OCI-LY3 (cell line): ENCODE data around the gene SERPINH1.

Experiments used
- H2AFZ ChIP-seq: fragments of 200-600, 300-600 bp; shearing (Covaris generic); 2 replicates; pipeline ENCODE4 v1.6.0; 2014; ENCODE audit warnings: antibody characterized with exemption, low read depth, low read length
- H3K27ac ChIP-seq: fragments of 200-600, 300-600 bp; sonication (generic); 2 replicates; pipeline ENCODE4 v1.5.1; 2014; ENCODE audit warnings: mild to moderate bottlenecking, low read length, moderate library complexity, mixed read lengths
- H3K27me3 ChIP-seq: fragments of 200-600, 300-600 bp; sonication (generic); 2 replicates; pipeline ENCODE4 v1.6.1; 2014; ENCODE audit warnings: low read depth, low read length, mixed read lengths
- H3K36me3 ChIP-seq: fragments of 200-600, 300-600 bp; sonication (generic); replicated peaks from 2 replicates; pipeline ENCODE3; 2014; ENCODE audit warnings: low read depth, low read length, mixed read lengths
- H3K4me1 ChIP-seq: fragments of 300-600, 200-600 bp; sonication (generic); 2 replicates; pipeline ENCODE4 v1.6.1; 2014; ENCODE audit warnings: low read length, mixed read lengths
- H3K4me2 ChIP-seq: fragments of 200-600, 300-600 bp; sonication (generic); 2 replicates; pipeline ENCODE4 v1.6.1; 2014; ENCODE audit warnings: low read length, mixed read lengths
- H3K4me3 ChIP-seq: fragments of 300-600, 200-600 bp; sonication (generic); 2 replicates; pipeline ENCODE4 v1.5.1; 2014; ENCODE audit warnings: antibody characterized with exemption, mild to moderate bottlenecking, low read length, moderate library complexity
- H3K79me2 ChIP-seq: fragments of 300-600, 200-600 bp; shearing (Covaris generic); 2 replicates; pipeline ENCODE4 v1.6.1; 2014; ENCODE audit warnings: mild to moderate bottlenecking, low read length, mixed read lengths
- H3K9ac ChIP-seq: fragments of 300-600, 200-600 bp; shearing (Covaris generic); 2 replicates; pipeline ENCODE4 v1.6.0; 2014; ENCODE audit warnings: mild to moderate bottlenecking, low read length, moderate library complexity
- H3K9me3 ChIP-seq: fragments of 200-600, 300-600 bp; shearing (Covaris generic); 2 replicates; pipeline ENCODE4 v1.6.1; 2014; ENCODE audit warnings: low read length, mixed read lengths; ENCODE audit not compliant: insufficient read depth
- H4K20me1 ChIP-seq: fragments of 200-600, 300-600 bp; sonication (generic); 2 replicates; pipeline ENCODE4 v1.6.1; 2016; ENCODE audit warnings: low read length, mixed read lengths; ENCODE audit not compliant: insufficient read depth
- CTCF ChIP-seq: fragments of 200-600, 300-600 bp; sonication (generic); IDR thresholded peaks from 2 replicates; pipeline ENCODE4 v1.5.1; 2014; ENCODE audit warnings: antibody characterized with exemption, low read length, low read depth
- EZH2phosphoT487 ChIP-seq: fragments of 200-600 bp; shearing (Covaris generic); IDR thresholded peaks from 2 replicates; pipeline ENCODE4 v1.6.1; 2018; ENCODE audit warnings: antibody characterized with exemption, mixed run types, low read depth

Gene SERPINH1

GRCh38 chr11:75578977-75579376 lies 16.9 kb downstream of the SERPINH1 start:
- Histone ChIP-seq H2AFZ (no peak overlapping the region), H3K27me3 (no peaks in the 10 kb centered on the region), H3K4me3 (no peak overlapping the region), H3K4me1 (peaks cover 18% of the 10 kb centered on the region), H4K20me1 (no peaks in the 10 kb centered on the region), H3K36me3 (no peaks in the 10 kb centered on the region), H3K4me2 (no peak overlapping the region), H3K9ac (no peak overlapping the region), H3K9me3 (no peaks in the 10 kb centered on the region), H3K79me2 (no peaks in the 10 kb centered on the region), H3K27ac (no peak overlapping the region)
- no peak for TF ChIP-seq EZH2phosphoT487
- TF ChIP-seq CTCF, result no peak

GRCh38 chr11:75579841-75580240 lies 17.8 kb downstream of the SERPINH1 start:
- Histone ChIP-seq H4K20me1 (no peaks in the 10 kb centered on the region), H3K9ac (no peak overlapping the region), H3K4me2 (no peak overlapping the region), H2AFZ (no peak overlapping the region), H3K4me3 (no peak overlapping the region), H3K79me2 (no peaks in the 10 kb centered on the region), H3K27me3 (no peaks in the 10 kb centered on the region), H3K4me1 (peaks cover 18% of the 10 kb centered on the region), H3K27ac (no peak overlapping the region), H3K36me3 (no peaks in the 10 kb centered on the region), H3K9me3 (no peaks in the 10 kb centered on the region)
- TF ChIP-seq CTCF, result no peak
- TF ChIP-seq EZH2phosphoT487, result no peak

- H3K4me3 ChIP-seq, result peak overlapping the region; percentile 84
- no peak overlapping the region for H3K27ac ChIP-seq
- H3K9me3 ChIP-seq, result no peaks in the 10 kb centered on the region
- no peaks in the 10 kb centered on the region for H3K79me2 ChIP-seq
- H3K27me3 ChIP-seq, result no peaks in the 10 kb centered on the region
- peak overlapping the region; percentile 82 for H3K4me2 ChIP-seq
- no peak for TF ChIP-seq CTCF
- no peak for TF ChIP-seq EZH2phosphoT487
- peak overlapping the region; percentile 82 for H3K9ac ChIP-seq
- peaks cover 7% of the 10 kb centered on the region for H3K4me1 ChIP-seq
- no peaks in the 10 kb centered on the region for H4K20me1 ChIP-seq
- no peaks in the 10 kb centered on the region for H3K36me3 ChIP-seq
- H2AFZ ChIP-seq, result peak overlapping the region; percentile 94
These were observed 20.4 kb downstream of the SERPINH1 start for GRCh38 chr11:75582506-75582894.

GRCh38 chr11:75582895-75583717 lies 21.1 kb downstream of the SERPINH1 start:
- peak overlapping the region; percentile 82 for H3K9ac ChIP-seq
- H3K4me3 ChIP-seq, result peak overlapping the region; percentile 84
- peak overlapping the region; percentile 94 for H2AFZ ChIP-seq

More at GRCh38 chr11:75582895-75583717, 21.1 kb downstream of the SERPINH1 start:
- Histone ChIP-seq H3K9me3 (no peaks in the 10 kb centered on the region), H3K4me2 (peak overlapping the region; percentile 82), H4K20me1 (no peaks in the 10 kb centered on the region), H3K79me2 (no peaks in the 10 kb centered on the region), H3K36me3 (no peaks in the 10 kb centered on the region), H3K27ac (no peak overlapping the region; the same call in 1 of the 2 replicates), H3K27me3 (no peaks in the 10 kb centered on the region), H3K4me1 (peaks cover 7% of the 10 kb centered on the region)
- TF ChIP-seq CTCF (peak; percentile 32), EZH2phosphoT487 (no peak)
